Right lobe of liver (tissue), 6 donors: ENCODE results near the gene TIAM2. TPM values are rescaled to one million over a fixed set of nuclear protein-coding genes. Genes with fewer than 3 reads are reported as not detected.

Experiments
- ATAC-seq, 4 donors: fragments of 200-7000 bp; cut with Tn5 transposase; one replicate each; pipeline ENCODE4 v1.9.1; 2020; ENCODE audit warnings: mild to moderate bottlenecking in 4 of 4, moderate library complexity in 4 of 4
- DNase-seq, 3 donors: peaks; one replicate each; pipeline ENCODE4 v3.0.0-alpha.2; 2020
- H3K27ac ChIP-seq, 3 donors: fragments of 200-600 bp; one replicate each; pipeline ENCODE4 v1.8.0; 2022
- H3K27me3 ChIP-seq, 2 donors: fragments of 200-600 bp; one replicate each; pipeline ENCODE4 v1.8.0; 2022
- H3K36me3 ChIP-seq, 4 donors: fragments of 200-600 bp; sonication (generic) in 1 of 4; one replicate each; pipeline versions ENCODE4 v1.5.1 to v1.8.0; 2017 to 2022; ENCODE audit warnings: control low read depth in 1 of 4
- H3K4me1 ChIP-seq, 4 donors: fragments of 200-600 bp; sonication (generic) in 1 of 4; one replicate each; pipeline versions ENCODE4 v1.5.1 to v1.8.0; 2017 to 2022; ENCODE audit warnings: control low read depth in 1 of 4
- H3K4me3 ChIP-seq, 3 donors: fragments of 200-600 bp; one replicate each; pipeline ENCODE4 v1.8.0; 2022
- H3K9me3 ChIP-seq, 4 donors: fragments of 200-600 bp; sonication (generic) in 1 of 4; one replicate each; pipeline versions ENCODE4 v1.5.1 to v1.8.0; 2017 to 2022; ENCODE audit warnings: control low read depth in 1 of 4
- CTCF ChIP-seq, 4 donors: fragments of 200-600 bp in 3 of 4; fragments of 450-650 bp in 1 of 4; IDR thresholded peaks; one replicate each; pipeline versions ENCODE4 v1.5.1 to v1.8.0; 2016 to 2022; ENCODE audit warnings: antibody characterized with exemption in 4 of 4, mild to moderate bottlenecking in 2 of 4
- POLR2A ChIP-seq: fragments of 450-650 bp; IDR thresholded peaks from one replicate; pipeline ENCODE4 v1.6.1; 2017; ENCODE audit warnings: antibody characterized with exemption, mild to moderate bottlenecking
- WGBS: methylation state at CpG from one replicate; pipeline ENCODE4 v1.1.6; 2018; ENCODE audit warnings: low coverage, low lambda C conversion rate; ENCODE audit not compliant: insufficient coverage; ENCODE audit errors: missing lambda C conversion rate; 5-methylcytosine and 5-hydroxymethylcytosine counted together
- intact Hi-C, 2 donors: fragments of 100-400 bp; cut with DNase I; formaldehyde crosslinking; loops; one replicate each; pipeline versions ENCODE4 v1.11.2 to v1.14.1; 2022
- total RNA-seq, 6 experiments: library from RNA; depleted of rRNA in 2 of 6; stranded (reverse); fragments of >200 nt in 2 of 6; fragmentation: NEBNext Ultra II Directional in 3 of 6; extraction: Animal tissue kit (Norgen Biotek cat#: 25700) in 3 of 6; gene quantifications; one replicate each; pipeline versions ENCODE4 v1.1.0 to v1.2.4, GENCODE V29; 2016 to 2023
- donor health status: DM: no; HTN: yes; CAD: no.
- donor health status: DM: no; HTN: no; CAD: no.
- donor health status: DM: no; HTN: no; CAD: no.
- donor health status: DM: no; HTN: yes; CAD: no.
- donor health status: DM: no; HTN: yes; CAD: no.

Gene TIAM2
- total RNA-seq, 6 experiments from 2014 or later = 1.3 to 4.4 (median 1.7) TPM

GRCh38 chr6:155273431-155273830 lies 278.3 kb downstream of the TIAM2 start:
- no peaks in the 10 kb centered on the region for H3K27me3 ChIP-seq
- intact Hi-C loops = no loop called here
- DNase-seq (no peak), ATAC-seq (peak in 1 of 4 donors; percentile 57)
- 52% methylated on average over 3 of the region's 3 CpGs for WGBS
- H3K9me3 ChIP-seq = no peaks in the 10 kb centered on the region
- H3K4me3 ChIP-seq = no peak overlapping the region
- no peaks in the 10 kb centered on the region for H3K4me1 ChIP-seq
- H3K27ac ChIP-seq = no peak overlapping the region
- no peak for TF ChIP-seq CTCF (IDR thresholded peaks at IDR 0.05)
- TF ChIP-seq POLR2A = no peak
- H3K36me3 ChIP-seq = no peaks in the 10 kb centered on the region

DNA sequence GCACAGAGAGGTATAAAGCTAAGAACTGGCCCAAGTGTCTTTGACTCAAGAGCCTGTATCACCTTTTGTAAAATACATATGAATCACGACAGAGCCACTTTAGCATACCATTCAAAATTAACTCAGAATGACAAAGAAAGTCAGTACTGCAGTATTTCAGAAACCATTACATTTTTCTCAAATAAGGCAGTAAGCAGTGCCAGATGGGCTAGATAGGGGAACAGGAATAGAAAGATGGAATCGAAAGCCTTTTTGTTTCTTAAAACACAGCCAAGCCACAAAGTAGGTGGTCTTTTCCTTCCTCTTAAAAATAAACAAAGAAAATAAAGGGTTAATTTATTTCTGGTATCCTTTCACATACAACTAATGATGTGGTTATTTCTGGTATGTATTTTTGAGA lies 279.0 kb downstream of the TIAM2 start:
- DNase-seq (no peak), ATAC-seq (no peak)
- WGBS = 42% methylated on average over 2 of the region's 2 CpGs
- Histone ChIP-seq H3K4me1 (no peaks in the 10 kb centered on the region), H3K4me3 (no peak overlapping the region), H3K27ac (no peak overlapping the region), H3K27me3 (no peaks in the 10 kb centered on the region), H3K36me3 (no peaks in the 10 kb centered on the region), H3K9me3 (no peaks in the 10 kb centered on the region)
- intact Hi-C loops = no loop called here
- TF ChIP-seq CTCF (IDR thresholded peaks at IDR 0.05) = no peak
- TF ChIP-seq POLR2A = no peak

DNA sequence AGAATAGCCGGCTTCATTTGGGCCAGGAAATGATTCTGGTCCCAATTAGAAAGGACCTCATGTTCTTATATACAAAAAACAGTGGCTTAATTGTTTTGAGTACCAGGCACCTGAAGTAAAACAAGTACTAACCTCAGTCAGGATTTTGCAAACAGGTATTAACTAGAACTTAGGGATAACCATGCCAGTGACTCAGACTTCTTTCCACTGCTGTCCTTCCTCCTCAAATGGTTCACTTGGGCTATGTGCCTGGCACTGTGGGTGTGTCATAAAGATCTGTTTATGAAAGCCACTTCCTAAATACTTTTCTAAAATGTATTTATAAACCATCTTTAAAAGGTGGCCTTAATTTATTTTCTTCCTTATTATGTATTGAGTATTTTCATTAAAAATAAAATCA lies 279.4 kb downstream of the TIAM2 start:
- Histone ChIP-seq H3K4me1 (no peaks in the 10 kb centered on the region), H3K27me3 (no peaks in the 10 kb centered on the region), H3K27ac (no peak overlapping the region), H3K9me3 (no peaks in the 10 kb centered on the region), H3K4me3 (no peak overlapping the region), H3K36me3 (no peaks in the 10 kb centered on the region)
- ATAC-seq (no peak), DNase-seq (no peak)
- intact Hi-C loops = no loop called here
- 100% methylated on average over 1 of the region's 1 CpG for WGBS
- TF ChIP-seq POLR2A (no peak), CTCF (IDR thresholded peaks at IDR 0.05) (no peak)

DNA sequence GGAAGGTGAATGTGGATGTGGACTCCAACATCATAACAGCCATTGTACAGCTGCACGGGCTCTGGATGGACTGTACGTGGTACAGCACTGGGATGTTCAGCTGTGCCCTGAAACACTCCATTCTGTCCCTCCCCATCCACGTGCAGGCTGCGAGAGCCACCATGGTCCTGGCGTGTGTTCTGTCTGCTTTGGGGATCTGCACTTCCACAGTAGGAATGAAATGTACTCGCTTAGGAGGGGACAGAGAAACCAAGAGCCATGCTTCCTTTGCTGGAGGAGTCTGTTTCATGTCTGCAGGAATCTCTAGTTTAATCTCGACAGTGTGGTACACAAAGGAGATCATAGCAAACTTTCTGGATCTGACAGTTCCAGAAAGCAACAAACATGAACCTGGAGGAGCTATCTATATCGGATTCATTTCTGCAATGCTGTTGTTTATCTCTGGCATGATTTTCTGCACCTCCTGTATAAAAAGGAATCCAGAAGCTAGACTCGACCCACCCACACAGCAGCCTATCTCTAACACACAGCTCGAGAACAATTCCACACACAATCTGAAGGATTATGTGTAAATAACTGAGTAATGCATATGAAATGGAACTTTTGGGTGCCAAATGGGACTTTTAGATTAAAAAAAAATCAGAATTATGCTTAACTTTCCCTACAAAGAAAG lies 280.8 kb downstream of the TIAM2 start:
- 98% methylated on average over 4 of the region's 10 CpGs for WGBS
- Histone ChIP-seq H3K9me3 (no peaks in the 10 kb centered on the region), H3K4me3 (no peak overlapping the region), H3K4me1 (no peaks in the 10 kb centered on the region), H3K36me3 (no peaks in the 10 kb centered on the region), H3K27ac (no peak overlapping the region), H3K27me3 (no peaks in the 10 kb centered on the region)
- intact Hi-C loops = no loop called here
- ATAC-seq (no peak), DNase-seq (no peak)
- TF ChIP-seq CTCF (IDR thresholded peaks at IDR 0.05) = no peak
- no peak for TF ChIP-seq POLR2A

GRCh38 chr6:155276638-155277037 lies 281.5 kb downstream of the TIAM2 start:
- Histone ChIP-seq H3K27me3 (no peaks in the 10 kb centered on the region), H3K4me3 (no peak overlapping the region), H3K27ac (no peak overlapping the region), H3K9me3 (no peaks in the 10 kb centered on the region), H3K4me1 (no peaks in the 10 kb centered on the region), H3K36me3 (no peaks in the 10 kb centered on the region)
- no peak for DNase-seq
- TF ChIP-seq POLR2A (no peak), CTCF (IDR thresholded peaks at IDR 0.05) (no peak)
- intact Hi-C loops = no loop called here
- no peak for ATAC-seq
